Choroid plexus epithelial cell (primary cell): ENCODE data around the gene PSMC3IP.
A peak's percentile ranks its signal among the peaks of the same experiment; 100 is the strongest.

Experiments
- DNase-seq: peaks from one replicate; pipeline ENCODE4 v3.0.0-alpha.2; 2010; ENCODE audit warnings: low read depth
- H3K4me3 ChIP-seq: 2 replicates; pipeline ENCODE4 v1.5.1; 2011; ENCODE audit warnings: low read depth, mild to moderate bottlenecking, control low read depth, low read length, moderate library complexity
- CTCF ChIP-seq: conservative IDR thresholded peaks from 2 replicates; pipeline ENCODE4 v1.5.1; 2011; ENCODE audit warnings: low read depth, mild to moderate bottlenecking, control low read depth, inconsistent platforms, low read length, moderate library complexity

Gene PSMC3IP

GRCh38 chr17:42527932-42528331, 49.6 kb downstream of the PSMC3IP start:
- no peak overlapping the region for H3K4me3 ChIP-seq
- DNase-seq: no peak
- no peak for TF ChIP-seq CTCF

DNA sequence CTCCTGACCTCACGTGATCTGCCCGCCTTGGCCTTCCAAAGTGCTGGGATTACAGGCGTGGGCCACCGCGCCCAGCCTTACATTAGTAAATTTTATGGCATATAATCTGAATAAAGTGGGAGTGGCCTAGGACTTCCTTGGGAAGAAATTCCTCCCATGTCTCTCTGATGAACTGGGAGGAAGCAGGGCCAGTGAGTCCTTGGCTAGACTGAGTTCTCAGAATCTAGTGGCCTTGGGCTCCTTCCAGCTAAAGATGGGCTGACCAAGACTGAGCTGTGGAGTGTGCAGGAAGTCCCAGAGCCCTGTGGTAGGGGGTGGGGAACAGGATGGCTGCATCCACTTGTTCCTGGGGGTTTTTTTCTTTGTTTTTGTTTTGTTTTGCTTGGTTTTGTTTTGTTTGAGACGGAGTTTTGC, 51.5 kb downstream of the PSMC3IP start:
- no peak for TF ChIP-seq CTCF
- DNase-seq: peak; percentile 30
- no peak overlapping the region for H3K4me3 ChIP-seq

GRCh38 chr17:42525221-42525620, 52.3 kb downstream of the PSMC3IP start:
- DNase-seq: no peak
- no peak overlapping the region for H3K4me3 ChIP-seq
- no peak for TF ChIP-seq CTCF

DNA sequence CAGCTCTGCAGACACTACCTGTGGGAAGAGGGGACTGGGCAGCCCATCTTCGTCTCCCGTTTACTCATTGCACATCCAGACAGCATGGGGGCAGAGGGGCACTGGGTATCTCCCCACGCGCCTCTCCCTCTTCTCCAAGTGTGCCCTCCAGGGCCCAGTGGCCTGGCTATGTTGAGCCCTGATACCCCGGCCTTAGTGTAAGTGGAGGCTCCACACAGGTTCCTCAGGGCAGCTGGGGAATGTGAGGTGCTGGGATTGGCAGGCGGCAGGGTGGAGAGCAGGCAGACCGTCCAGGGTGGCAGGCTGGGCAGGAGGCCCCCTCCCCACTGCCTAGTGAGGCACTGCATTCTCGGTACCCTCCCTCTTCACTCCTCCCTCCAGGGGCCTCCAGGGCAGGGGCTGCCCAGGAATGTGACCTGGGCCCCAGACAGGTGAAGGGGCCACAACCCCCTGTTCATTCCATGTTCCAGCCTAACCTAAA, 54.7 kb downstream of the PSMC3IP start:
- TF ChIP-seq CTCF: no peak
- DNase-seq: no peak
- H3K4me3 ChIP-seq: no peak overlapping the region
